ENCODE data around the gene VAMP2. TPM values are rescaled to one million over a fixed set of nuclear protein-coding genes. Genes with fewer than 3 reads are reported as not detected.
A peak's percentile ranks its signal among the peaks of the same experiment; 100 is the strongest.

VAMP2 gene
- total and polyA plus RNA-seq, 10 of the 15 experiments (the other 5 are each of a cell fraction or from before 2014, with no cell fraction given), result 3.0 to 35.2 (median 25.0) TPM

GRCh38 chr17:8176998-8177731 is 14.4 kb upstream of the VAMP2 start:
- H3K36me3 ChIP-seq (ENCODE audit: control insufficient read depth in 2 of 2, insufficient read depth in 2 of 2, low read length in 1 of 2), result no peaks in the 10 kb centered on the region
- BruUV-seq (replicated peaks), result no TSS peak
- in situ Hi-C loops (cut with MboI) (no loop called here), intact Hi-C loops (cut with micrococcal nuclease; ENCODE audit: unreplicated experiment) (no loop called here)
- TF ChIP-seq ZNF622 (IDR thresholded peaks at IDR 0.05), result no peak
- no peak for TF ChIP-seq BRCA1 (IDR thresholded peaks at IDR 0.05; ENCODE audit: low read depth, low read length)
- no peak for TF ChIP-seq HDAC6 (IDR thresholded peaks at IDR 0.05; ENCODE audit: unreplicated experiment)
- no peak for TF ChIP-seq ZNF592 (IDR thresholded peaks at IDR 0.05)
- TF ChIP-seq KAT2A (conservative IDR thresholded peaks at IDR 0.05; ENCODE audit: control insufficient read depth, low read depth, low read length), result no peak
- TF ChIP-seq POLR2AphosphoS5 (IDR thresholded peaks at IDR 0.05; ENCODE audit: low read length), result no peak
- TF ChIP-seq RUNX3 (IDR thresholded peaks at IDR 0.05; ENCODE audit: low read length), result no peak
- TF ChIP-seq IKZF2 (IDR thresholded peaks at IDR 0.05), result no peak
- peaks cover 3% of the 10 kb centered on the region; the same call in 1 of the 2 replicates for H3K79me2 ChIP-seq (ENCODE audit: control insufficient read depth, insufficient read depth, low read length)
- peak overlapping the region; percentile 70 for H3K4me2 ChIP-seq (ENCODE audit: control insufficient read depth, insufficient read depth)
- no peaks in the 10 kb centered on the region for H3K9me3 ChIP-seq (replicated peaks; ENCODE audit: control insufficient read depth, insufficient read depth, low read length)
- FAIRE-seq (no peak), DNase-seq (ENCODE audit: low read depth, low spot score) (no peak), ATAC-seq (no peak)
- peak overlapping the region; percentile 93 for H3K4me3 ChIP-seq
- H4K20me1 ChIP-seq (ENCODE audit: control insufficient read depth, insufficient read depth), result no peaks in the 10 kb centered on the region
- ChIA-PET CTCF (interaction anchor here (0.7 to 1.7 kb wide), 4 partner anchors 16 to 86 kb away, joined by 3 to 8 read pairs (median 4); partner anchors contain the start of gene HES7), POLR2A (interaction anchor here (0.6 to 2.8 kb wide), 7 partner anchors 10 to 312 kb away, joined by 3 to 26 read pairs (median 3); partner anchors contain the start of gene CTC1), RAD21 (ENCODE audit: unreplicated experiment) (interaction anchor here (1.0 to 2.5 kb wide), 4 partner anchors 8 to 50 kb away, joined by 3 to 13 read pairs (median 4); partner anchors contain the start of gene BORCS6), SMC1A (ENCODE audit: uncharacterized antibody, unreplicated experiment) (interaction anchor here (1.0 kb wide), 1 partner anchor 9 kb away, joined by 3 read pairs; no protein-coding TSS in a partner anchor)
- 76% methylated on average over 18 of the region's 19 CpGs for WGBS (ENCODE audit: insufficient coverage, insufficient replicate concordance, low lambda C conversion rate, missing lambda C conversion rate)
- H3K27ac ChIP-seq (ENCODE audit: control insufficient read depth, insufficient read depth), result 0 out of 2 replicates have a peak overlapping the region, but pooled peaks have one; percentile 61
- H2AFZ ChIP-seq (ENCODE audit: control insufficient read depth, low read depth, low read length), result peak overlapping the region; percentile 83
- no peaks in the 10 kb centered on the region for H3K27me3 ChIP-seq (replicated peaks in 1 of 2; ENCODE audit: control insufficient read depth in 2 of 2, insufficient read depth in 2 of 2, low read length in 1 of 2)
- peak overlapping the region; percentile 67 for H3K9ac ChIP-seq (ENCODE audit: control insufficient read depth, insufficient read depth, low read length)
- H3K4me1 ChIP-seq (ENCODE audit: control insufficient read depth, insufficient read depth, low read length), result peaks cover 14% of the 10 kb centered on the region

Data from GM12878 (cell line).